ENCODE measurements around the gene HBA2.
"Not testable (repeated sequence)": the region's sequence is repeated elsewhere in the genome, so short reads cannot be mapped to it uniquely, and the experiment has no call there.

Gene HBA2

GRCh38 chr16:194516-194915 is 21.8 kb downstream of the HBA2 start:
- no peak for DNase-seq (ENCODE audit: low read depth)

GRCh38 chr16:200388-200787 is 27.7 kb downstream of the HBA2 start:
- no peak for DNase-seq (ENCODE audit: low read depth)

GRCh38 chr16:203246-203645 is 30.6 kb downstream of the HBA2 start:
- DNase-seq (ENCODE audit: low read depth) = no peak

- DNase-seq (ENCODE audit: low read depth) = not testable (repeated sequence)
Observed at GRCh38 chr16:204046-204445, 31.4 kb downstream of the HBA2 start.

DNA sequence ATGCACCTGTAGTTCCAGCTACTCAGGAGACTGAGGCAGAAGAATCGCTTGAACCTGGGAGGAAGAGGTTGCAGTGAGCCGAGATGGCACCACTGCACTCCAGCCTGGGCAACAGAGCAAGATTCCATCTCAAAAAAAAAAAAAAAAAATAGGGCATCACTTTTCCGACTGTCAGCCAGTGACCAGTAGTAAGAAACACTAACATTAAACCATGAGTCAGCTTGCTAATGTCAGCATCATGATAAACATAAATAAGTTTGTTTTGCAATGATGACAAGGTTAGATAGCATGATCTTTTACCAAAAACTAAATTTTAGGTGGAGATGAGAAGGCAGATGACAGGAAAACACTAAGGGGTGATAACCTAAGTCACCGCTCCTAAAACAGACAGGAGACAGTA is 36.7 kb downstream of the HBA2 start:
- not testable (repeated sequence) for DNase-seq (ENCODE audit: low read depth)

GRCh38 chr16:211631-212180 is 39.0 kb downstream of the HBA2 start:
- not testable (repeated sequence) for DNase-seq (ENCODE audit: low read depth)

GRCh38 chr16:212999-213398 is 40.3 kb downstream of the HBA2 start:
- DNase-seq (ENCODE audit: low read depth) = no peak

- DNase-seq (ENCODE audit: low read depth) = no peak
Observed at GRCh38 chr16:220021-220420, 47.3 kb downstream of the HBA2 start.

Data from activated T-helper 1 cell treated with Interleukin-2 at 50 U/mL for 16 hours (primary cell).